VCaP (cell line): Measurements from ENCODE around the gene PREX1.

Source experiments
- H3K27ac ChIP-seq: fragments of 450-650 bp; 2 replicates; pipeline ENCODE4 v1.5.1; 2017
- CTCF ChIP-seq: fragments of 450-650 bp; conservative IDR thresholded peaks from 2 replicates; pipeline ENCODE4 v1.5.1; 2017; ENCODE audit warnings: mild to moderate bottlenecking, moderate library complexity

PREX1 gene

GRCh38 chr20:48651960-48652359 lies 175.8 kb downstream of the PREX1 start:
- no peak overlapping the region for H3K27ac ChIP-seq
- TF ChIP-seq CTCF, result no peak

GRCh38 chr20:48651271-48651670 lies 176.5 kb downstream of the PREX1 start:
- no peak for TF ChIP-seq CTCF
- no peak overlapping the region for H3K27ac ChIP-seq

- TF ChIP-seq CTCF, result no peak
- no peak overlapping the region for H3K27ac ChIP-seq
Observed at GRCh38 chr20:48649868-48650267, 177.9 kb downstream of the PREX1 start.

GRCh38 chr20:48649104-48649626 lies 178.6 kb downstream of the PREX1 start:
- H3K27ac ChIP-seq, result no peak overlapping the region
- no peak for TF ChIP-seq CTCF

GRCh38 chr20:48648482-48649051 lies 179.2 kb downstream of the PREX1 start:
- no peak for TF ChIP-seq CTCF
- H3K27ac ChIP-seq, result peak overlapping the region; percentile 3; the same call in 1 of the 2 replicates

- TF ChIP-seq CTCF, result no peak
- peak overlapping the region; percentile 3; the same call in 1 of the 2 replicates for H3K27ac ChIP-seq
Observed at GRCh38 chr20:48647858-48648257, 179.9 kb downstream of the PREX1 start.

GRCh38 chr20:48645666-48646065 lies 182.1 kb downstream of the PREX1 start:
- TF ChIP-seq CTCF, result no peak
- H3K27ac ChIP-seq, result no peak overlapping the region
